ENCODE measurements around the gene VPS37B. TPM values are rescaled to one million over a fixed set of nuclear protein-coding genes. Genes with fewer than 3 reads are reported as not detected.

The VPS37B gene
- total RNA-seq, 4 donors from 2014 or later: 4.8 to 8.2 (median 7.6) TPM

- Histone ChIP-seq H3K9me3 (no peaks in the 10 kb centered on the region), H3K4me1 (peaks cover 5 to 7% of the 10 kb centered on the region in 2 donors), H3K27me3 (no peaks in the 10 kb centered on the region), H3K36me3 (no peaks in the 10 kb centered on the region), H3K27ac (no peak overlapping the region), H3K4me3 (no peak overlapping the region)
- TF ChIP-seq CTCF (IDR thresholded peaks at IDR 0.05 in 4 of 5, conservative IDR thresholded peaks at IDR 0.05 in 1 of 5): no peak
- no peak for TF ChIP-seq POLR2A (IDR thresholded peaks at IDR 0.05)
- ATAC-seq (peak in 1 of 2 donors; percentile 43), DNase-seq (no peak)
- in situ Hi-C loops (cut with MboI; ENCODE audit: low sequenced_read_pairs in 4 of 4): no loop called here
- intact Hi-C loops (cut with DNase I; ENCODE audit: low total_unique reads): no loop called here
Observed at GRCh38 chr12:122830517-122831214, 65.3 kb downstream of the VPS37B start.

DNA sequence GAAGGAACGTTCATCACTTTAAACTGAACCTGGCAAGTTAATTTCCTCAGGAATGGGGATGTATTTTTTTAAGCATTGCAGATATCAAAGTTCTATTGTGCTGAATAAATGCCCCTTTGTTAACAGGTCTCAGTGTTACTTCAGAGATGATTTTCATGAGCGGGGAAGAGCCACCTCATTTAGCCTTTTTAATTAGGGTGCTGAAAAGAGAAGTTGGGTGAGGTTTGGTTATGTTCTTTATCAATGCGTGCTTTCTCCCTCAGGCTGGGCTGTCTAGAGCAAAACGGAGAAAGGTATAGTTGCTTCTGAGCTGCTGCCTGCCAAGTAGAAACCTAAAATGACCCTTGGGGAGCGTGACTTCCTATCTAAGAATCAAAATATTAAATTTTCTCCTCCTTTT, 68.7 kb downstream of the VPS37B start:
- ATAC-seq: no peak
- Histone ChIP-seq H3K36me3 (no peaks in the 10 kb centered on the region), H3K9me3 (no peaks in the 10 kb centered on the region), H3K27me3 (no peaks in the 10 kb centered on the region), H3K4me1 (no peaks in the 10 kb centered on the region), H3K4me3 (no peak overlapping the region), H3K27ac (no peak overlapping the region)
- in situ Hi-C loops (cut with MboI; ENCODE audit: low sequenced_read_pairs in 4 of 4): no loop called here
- no peak for TF ChIP-seq POLR2A (IDR thresholded peaks at IDR 0.05)
- TF ChIP-seq CTCF (IDR thresholded peaks at IDR 0.05 in 4 of 5, conservative IDR thresholded peaks at IDR 0.05 in 1 of 5): no peak
- intact Hi-C loops (cut with DNase I; ENCODE audit: low total_unique reads): no loop called here
- DNase-seq: no peak

GRCh38 chr12:122825773-122826724, 69.9 kb downstream of the VPS37B start:
- TF ChIP-seq CTCF (IDR thresholded peaks at IDR 0.05 in 4 of 5, conservative IDR thresholded peaks at IDR 0.05 in 1 of 5): no peak
- TF ChIP-seq POLR2A (IDR thresholded peaks at IDR 0.05): no peak
- DNase-seq: no peak
- H3K9me3 ChIP-seq: no peaks in the 10 kb centered on the region
- in situ Hi-C loops (cut with MboI; ENCODE audit: low sequenced_read_pairs in 4 of 4) (no loop called here), intact Hi-C loops (cut with DNase I; ENCODE audit: low total_unique reads) (no loop called here)
- H3K36me3 ChIP-seq: no peaks in the 10 kb centered on the region
- peak overlapping the region; percentile 3 to 25 (median 11) for H3K4me3 ChIP-seq
- no peak for ATAC-seq
- no peaks in the 10 kb centered on the region for H3K4me1 ChIP-seq
- no peak overlapping the region for H3K27ac ChIP-seq
- H3K27me3 ChIP-seq: no peaks in the 10 kb centered on the region

DNA sequence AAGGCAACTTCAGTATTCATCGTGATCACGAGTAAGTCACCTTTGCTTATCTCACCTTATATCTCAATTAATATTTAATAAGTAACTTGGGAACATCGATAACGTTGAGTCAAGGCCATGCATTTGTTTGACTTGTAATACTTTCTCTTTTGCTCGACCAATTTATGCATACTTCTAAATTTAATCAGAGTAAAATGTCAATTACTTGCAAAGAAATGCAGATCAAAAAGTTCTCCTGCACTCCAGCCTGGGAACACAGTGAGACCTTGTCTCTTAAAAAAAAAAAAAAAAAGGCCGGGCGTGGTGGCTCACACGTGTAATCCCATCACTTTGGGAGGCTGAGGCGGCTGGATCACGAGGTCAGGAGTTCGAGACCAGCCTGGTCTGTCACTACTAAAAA, 72.5 kb downstream of the VPS37B start:
- no peak for ATAC-seq
- Histone ChIP-seq H3K9me3 (no peaks in the 10 kb centered on the region), H3K4me1 (no peaks in the 10 kb centered on the region), H3K36me3 (no peaks in the 10 kb centered on the region), H3K4me3 (no peak overlapping the region), H3K27ac (no peak overlapping the region), H3K27me3 (no peaks in the 10 kb centered on the region)
- TF ChIP-seq POLR2A (IDR thresholded peaks at IDR 0.05): no peak
- TF ChIP-seq CTCF (IDR thresholded peaks at IDR 0.05 in 4 of 5, conservative IDR thresholded peaks at IDR 0.05 in 1 of 5): no peak
- in situ Hi-C loops (cut with MboI; ENCODE audit: low sequenced_read_pairs in 4 of 4) (no loop called here), intact Hi-C loops (cut with DNase I; ENCODE audit: low total_unique reads) (no loop called here)
- DNase-seq: no peak
